HG03097 (cell line): ENCODE data around the gene TUBGCP6.

Source experiments
- ATAC-seq: cut with Tn5 transposase; IDR thresholded peaks from one replicate; pipeline ENCODE4 v1.9.1; 2021; ENCODE audit not compliant: unreplicated experiment, low FRiP score

TUBGCP6 gene

DNA sequence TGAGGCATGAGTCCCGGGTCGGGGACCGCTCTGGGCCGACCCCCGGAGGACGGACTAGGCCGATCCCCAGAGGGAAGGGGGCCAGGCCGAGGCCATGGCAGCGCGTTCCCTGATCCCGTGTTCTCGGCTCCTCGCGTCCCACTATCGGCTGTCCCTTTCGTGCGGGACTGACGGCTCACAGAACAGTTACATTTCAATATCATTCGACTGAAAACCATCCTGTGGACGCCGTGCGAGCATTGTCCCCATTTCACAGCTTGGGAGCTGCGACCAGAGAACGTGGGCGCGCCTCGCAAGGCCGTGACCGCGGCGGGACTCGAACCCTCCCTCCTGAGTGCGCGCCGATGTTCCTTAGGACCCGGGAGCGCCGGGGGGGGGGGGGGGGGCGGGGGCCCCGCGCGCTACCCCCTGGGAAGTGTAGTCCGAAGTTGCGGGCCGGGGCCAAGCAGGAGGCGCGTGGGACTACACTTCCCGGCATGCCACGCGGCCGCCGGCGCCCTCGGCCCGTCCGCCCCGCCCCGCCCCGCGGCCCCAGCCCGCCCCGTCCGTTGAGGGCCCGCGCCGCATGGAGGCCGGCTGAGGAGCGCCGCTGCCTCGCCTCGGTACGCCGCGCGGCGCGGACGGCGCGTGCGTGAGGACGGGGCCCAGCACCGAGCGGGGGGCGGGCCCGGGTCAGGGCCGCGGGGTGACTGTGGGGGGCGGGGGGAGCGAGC, 59.3 kb downstream of the TUBGCP6 start, which contains the start of gene TRABD:
Gene TRABD (plus strand): TSS at position 539 of the 713 bp plus-strand sequence. CDS start 7,148 bp downstream, outside the sequence.
- ATAC-seq = peak; percentile 29

DNA sequence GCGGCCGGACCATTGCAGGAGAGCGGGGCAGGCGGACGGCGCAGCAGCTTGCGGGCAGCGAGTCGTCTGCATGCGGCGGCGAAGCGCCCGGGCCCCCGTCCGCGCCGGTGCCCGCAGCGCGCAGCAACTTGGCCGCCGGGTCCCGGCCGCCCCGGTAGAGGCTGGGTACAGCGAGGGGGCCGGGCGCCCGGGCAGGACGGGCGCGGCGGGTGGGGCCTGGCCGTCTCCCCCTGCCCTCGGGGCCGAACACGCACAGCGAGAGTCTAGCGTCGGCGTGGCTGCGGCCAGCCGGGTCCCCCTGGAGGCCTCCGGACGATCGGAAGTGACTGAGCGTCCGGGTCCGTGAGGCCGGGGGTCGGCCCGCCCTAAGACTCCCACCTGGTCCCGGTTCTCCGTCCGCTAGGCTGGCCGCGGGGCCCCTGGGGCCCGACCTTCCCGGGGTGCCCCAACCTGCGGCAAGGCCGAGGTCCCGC, 59.9 kb downstream of the TUBGCP6 start:
- ATAC-seq = no peak

DNA sequence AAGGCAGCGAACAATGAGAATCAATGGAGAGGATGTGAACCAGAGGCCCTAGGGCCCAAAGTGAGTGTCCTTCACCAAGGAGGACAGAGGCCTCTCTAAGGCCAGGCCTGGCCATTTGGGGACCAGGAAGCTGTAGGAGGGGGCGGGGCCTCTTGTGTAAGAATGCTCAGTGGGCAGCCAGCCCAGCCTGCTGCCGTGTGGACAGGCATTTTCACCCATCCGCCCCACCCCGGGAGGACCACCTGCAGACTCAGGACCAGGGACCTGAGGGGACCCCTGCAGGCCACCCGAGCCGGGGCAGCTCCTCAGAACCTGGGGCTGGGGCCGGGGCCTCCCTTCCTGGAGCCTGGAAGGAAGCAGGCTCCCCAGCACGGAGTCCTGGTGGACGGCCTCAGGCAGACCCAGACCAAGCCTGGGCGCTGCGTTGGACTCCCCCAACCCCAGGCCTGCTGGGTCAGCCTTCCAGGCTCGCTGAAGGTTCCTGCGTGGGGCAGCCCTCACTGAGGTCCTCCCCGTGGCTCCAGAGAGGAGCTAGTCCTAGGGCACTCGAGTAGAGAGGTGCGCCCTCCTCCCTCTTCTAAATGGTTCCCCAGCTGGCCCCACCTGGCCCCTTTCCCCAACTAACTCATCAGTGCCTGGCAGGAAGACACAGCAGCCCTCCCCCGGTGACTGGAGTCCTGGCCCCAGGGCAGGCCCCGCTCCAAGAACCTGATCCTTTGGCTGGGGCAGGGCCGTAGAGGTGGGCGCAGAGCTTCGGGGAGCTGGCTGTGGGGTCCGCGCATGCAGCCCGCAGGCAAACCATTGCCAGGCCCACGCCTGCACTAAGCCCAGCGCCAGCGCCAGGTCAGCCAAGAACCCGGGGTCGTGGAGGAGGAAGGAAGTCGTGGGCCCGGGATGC, 60.6 kb downstream of the TUBGCP6 start:
- ATAC-seq = no peak

DNA sequence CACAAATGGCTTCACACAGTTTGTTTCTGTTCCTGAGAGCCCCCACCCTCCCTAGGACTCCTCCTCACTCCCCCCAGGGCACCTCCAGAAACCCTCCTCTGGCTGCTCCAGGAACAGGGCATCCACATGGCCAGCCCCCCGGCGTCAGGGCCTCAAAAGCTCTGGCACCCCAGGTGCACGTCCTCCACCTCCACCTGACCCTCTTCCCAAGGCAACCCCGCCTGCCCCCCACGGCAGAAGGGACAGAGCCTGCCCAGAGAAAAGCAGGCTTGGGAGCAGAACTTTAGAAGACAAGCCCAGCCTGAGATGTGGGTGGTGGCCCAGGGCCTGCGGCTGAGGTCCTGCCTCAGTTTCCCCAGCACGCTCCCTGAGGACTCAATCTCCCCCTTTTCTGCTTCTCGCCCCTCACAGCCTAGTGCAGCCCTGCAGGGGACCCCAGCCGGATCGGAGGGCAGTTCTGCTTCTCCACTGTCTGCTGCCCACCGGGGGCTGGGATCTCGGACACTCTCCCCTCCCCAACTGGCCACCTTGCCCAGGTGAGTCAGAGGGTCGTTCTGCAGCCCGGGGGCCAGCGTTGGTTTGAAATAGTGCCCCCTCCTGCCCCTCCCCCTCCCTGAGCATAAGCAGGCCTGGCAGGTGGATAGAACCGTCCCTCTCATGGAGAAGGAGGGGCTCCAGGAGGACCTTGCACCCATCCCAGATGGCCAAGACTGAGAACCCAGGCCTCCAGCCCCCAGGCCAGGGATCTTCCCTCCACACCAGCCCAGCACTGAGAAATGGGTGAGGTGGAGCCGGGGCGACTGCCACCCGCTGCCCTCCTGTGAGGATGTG, 61.5 kb downstream of the TUBGCP6 start:
- no peak for ATAC-seq

DNA sequence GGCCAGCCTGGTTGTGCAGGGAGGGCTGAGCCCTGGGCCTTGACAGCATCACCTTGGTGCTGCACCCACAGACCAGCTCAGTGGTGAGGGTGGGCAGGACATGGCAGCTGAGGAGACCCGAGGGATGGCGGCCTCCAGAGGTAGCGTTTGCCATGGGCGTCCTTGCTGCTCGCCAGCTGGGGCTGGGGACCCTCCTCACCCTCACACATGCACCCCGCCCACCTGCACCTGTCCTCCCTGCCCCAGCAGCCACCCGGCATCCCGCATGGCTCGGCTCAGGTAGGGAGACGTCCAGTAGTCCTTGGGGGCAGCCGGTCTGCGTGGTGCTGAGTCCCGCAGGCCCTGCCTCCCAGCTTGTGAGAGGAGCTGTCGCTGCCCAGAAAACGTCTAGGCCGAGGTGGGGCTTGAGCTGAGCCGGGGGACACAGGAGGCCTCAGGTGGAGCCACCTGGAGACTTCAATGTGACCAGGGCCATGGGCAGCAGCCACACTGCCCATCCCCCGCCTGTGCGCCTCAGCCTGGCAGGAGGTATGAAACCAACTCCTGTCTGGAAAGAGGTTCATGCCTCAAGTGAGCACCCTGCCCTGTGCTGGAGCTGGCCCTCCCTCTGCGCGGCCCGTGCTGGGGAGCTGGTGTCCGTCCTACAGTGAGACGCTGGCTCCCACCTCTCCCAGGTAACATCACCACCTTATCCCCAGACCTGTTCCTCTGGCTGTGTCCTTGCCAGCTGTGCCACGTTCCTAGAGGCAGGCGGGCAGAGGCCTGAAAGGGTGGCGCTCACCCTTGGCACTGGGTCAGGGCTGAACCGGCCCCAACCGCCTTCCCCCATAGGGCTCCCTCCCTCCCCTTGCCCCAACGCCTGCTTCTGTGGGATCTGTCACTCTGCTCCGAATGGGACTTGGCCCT, 62.4 kb downstream of the TUBGCP6 start:
- ATAC-seq = no peak

DNA sequence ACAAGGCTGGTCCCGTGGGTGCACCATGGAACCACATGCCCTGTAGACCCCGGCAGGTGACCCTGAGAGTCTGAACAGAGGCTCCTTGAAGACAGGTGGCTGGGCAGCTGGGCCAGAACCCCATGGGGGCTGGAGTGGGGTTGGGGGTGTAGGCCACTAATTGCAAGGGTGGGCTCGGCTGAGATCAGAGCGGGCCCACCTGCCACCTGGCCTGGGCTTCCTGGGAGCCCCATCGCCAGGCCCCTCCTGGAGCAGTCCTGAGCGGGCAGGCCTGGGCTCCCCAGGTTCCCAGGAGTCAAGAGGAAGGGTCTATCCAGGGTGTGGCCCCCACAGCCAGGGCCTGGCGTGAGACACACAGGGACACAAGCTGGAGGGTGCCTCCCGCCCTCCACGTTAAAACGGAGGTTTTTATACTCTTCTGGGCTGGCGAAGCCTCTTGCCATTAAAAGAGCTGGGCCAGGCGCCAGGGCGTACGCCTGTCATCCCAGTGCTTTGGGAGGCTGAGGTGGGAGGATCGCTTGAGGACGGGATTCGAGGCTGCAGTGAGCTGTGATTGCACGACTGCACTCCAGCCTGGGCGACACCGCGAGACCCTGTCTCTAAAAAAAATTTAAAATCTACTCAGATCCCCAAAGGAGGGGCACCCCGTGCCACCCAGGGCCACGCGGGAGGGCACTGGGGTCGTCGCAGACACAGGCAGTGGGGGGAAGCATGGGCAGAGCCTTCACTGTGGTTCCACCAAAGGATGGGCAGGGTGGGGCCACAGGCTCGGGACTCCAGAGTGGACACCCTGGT, 63.9 kb downstream of the TUBGCP6 start:
- no peak for ATAC-seq

DNA sequence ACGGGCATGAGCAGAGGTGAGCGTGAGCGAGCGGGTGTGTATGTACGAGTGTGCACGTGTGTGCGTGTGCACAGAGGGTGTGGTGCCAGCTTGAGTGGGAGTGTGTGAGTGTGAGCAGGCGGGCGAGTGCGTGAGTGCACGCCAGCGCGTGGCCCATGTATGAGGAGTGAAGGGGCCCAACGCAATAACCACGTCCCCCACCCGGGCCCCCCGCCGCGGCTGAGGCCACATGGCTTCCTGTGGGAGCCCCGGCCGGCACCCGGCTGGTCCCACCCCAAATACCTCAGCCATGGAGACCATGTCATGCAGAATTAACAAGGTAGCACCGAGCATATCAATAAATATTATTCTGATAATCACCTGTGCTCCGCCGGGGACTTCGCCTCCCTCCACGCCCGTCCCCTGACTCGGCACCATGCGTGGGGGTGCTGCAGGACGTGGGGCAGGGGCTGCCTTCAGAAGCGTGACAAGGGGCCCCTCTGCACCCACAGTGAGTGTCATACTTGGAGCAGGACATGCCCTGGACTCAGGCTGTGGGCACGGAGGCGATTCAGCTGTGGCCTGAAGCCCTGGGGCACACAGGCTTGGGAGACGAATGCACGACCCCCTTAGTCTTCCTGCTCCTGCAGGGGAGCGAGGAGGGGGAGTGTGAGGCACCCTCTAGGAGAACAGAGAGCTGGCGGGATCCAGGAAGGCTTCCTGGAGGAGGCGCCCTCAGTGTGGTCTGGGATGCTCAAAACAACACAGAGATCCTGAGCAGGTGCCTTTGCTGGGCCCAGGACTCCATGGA, 64.7 kb downstream of the TUBGCP6 start:
- no peak for ATAC-seq

DNA sequence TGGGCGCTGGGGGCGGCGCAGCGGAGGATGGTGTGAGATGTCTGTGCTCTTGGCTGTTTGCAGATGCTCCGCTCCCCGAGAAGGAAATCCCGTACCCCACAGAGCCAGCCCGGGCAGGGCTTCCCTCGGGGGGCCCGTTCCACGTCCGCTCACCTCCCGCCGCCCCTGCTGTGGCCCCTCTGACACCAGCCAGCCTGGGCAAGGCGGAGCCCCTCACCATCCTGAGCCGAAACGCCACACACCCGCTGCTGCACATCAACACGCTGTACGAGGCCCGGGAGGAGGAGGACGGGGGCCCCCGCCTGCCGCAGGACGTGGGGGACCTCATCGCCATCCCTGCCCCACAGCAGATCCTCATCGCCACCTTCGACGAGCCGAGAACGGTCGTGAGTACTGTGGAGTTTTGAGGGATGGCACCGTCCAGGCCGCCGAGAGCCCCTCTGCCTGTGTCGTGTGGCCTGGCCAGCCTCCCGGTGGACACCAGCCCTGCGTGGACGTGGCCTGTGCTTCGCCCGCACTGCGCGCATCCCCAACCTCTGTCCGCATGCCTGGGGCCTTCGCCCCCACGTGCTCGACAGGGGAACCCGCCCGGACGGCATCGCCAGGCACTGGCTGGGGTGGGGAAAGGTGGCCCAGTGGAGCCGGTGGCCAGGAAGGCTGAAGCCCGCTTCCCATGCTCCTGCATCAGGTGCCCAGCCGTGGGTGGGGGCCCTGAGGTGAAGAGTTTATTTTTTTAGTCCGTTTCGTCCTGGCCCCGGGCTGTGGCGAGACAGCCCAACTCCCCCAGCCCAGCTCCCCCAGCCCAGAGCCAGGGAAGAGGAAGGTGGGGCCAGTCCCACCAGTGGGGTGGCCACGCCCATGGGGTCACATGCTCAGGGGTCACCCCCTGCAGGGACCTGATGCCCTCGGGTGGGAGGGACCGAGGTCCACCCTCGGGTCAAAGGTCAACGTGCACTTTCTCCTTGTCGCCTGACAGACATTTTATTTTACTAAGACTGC, 65.7 kb downstream of the TUBGCP6 start:
- no peak for ATAC-seq

DNA sequence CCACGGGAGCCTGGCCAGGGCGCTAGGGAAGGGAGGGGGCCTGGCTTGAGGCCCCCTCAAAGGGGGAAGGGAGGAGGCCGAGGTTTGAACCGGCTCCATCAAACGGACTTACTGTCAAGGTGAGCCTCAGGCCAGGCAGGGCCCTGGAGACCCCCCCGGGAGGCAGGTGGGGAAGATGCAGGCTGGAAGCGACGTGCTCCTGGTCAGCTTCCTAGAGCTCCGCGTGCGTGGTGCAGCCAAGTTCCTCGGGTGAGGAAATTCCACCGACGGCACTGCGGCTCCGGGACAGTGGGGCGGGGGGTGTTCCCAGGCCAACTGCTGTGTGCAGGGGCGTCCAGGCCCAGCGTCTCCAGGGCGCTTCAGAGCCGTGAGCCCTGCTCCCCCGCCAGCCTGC, 66.4 kb downstream of the TUBGCP6 start:
- ATAC-seq = no peak

DNA sequence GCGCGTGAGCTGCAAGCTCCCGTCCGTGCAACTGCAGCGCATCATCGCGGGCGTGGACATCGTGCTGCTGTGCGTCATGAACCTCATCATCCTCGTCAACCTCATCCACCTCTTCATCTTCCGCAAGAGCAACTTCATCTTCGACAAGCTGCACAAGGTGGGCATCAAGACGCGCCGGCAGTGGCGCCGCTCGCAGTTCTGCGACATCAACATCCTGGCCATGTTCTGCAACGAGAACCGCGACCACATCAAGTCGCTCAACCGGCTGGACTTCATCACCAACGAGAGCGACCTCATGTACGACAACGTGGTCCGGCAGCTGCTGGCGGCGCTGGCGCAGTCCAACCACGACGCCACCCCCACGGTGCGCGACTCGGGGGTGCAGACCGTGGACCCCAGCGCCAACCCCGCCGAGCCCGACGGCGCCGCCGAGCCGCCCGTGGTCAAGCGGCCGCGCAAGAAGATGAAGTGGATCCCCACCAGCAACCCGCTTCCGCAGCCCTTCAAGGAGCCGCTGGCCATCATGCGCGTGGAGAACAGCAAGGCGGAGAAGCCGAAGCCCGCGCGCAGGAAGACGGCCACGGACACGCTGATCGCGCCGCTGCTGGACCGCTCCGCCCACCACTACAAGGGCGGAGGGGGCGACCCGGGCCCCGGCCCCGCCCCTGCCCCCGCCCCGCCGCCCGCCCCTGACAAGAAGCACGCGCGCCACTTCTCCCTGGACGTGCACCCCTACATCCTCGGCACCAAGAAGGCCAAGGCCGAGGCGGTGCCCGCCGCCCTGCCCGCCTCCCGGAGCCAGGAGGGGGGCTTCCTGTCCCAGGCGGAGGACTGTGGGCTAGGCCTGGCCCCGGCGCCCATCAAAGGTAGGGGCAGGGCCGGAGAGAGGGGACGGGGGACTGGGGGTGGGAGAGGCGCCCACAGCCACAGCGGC, 67.0 kb downstream of the TUBGCP6 start:
- ATAC-seq = no peak

DNA sequence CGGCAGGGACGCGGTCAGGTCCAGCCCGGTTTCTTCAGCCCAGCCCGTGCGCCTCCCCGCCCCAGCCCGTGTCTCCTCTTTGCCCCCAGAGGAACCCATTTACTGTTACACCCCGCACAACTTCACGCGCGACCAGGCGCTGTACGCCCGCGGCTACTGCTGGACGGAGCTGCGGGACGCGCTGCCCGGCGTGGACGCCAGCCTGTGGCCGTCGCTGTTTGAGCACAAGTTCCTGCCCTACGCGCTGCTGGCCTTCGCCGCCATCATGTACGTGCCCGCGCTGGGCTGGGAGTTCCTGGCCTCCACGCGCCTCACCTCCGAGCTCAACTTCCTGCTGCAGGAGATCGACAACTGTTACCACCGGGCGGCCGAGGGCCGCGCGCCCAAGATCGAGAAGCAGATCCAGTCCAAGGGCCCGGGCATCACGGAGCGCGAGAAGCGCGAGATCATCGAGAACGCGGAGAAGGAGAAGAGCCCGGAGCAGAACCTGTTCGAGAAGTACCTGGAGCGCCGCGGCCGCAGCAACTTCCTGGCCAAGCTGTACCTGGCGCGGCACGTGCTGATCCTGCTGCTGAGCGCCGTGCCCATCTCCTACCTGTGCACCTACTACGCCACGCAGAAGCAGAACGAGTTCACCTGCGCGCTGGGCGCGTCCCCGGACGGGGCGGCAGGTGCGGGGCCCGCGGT, 67.8 kb downstream of the TUBGCP6 start:
- ATAC-seq = no peak

DNA sequence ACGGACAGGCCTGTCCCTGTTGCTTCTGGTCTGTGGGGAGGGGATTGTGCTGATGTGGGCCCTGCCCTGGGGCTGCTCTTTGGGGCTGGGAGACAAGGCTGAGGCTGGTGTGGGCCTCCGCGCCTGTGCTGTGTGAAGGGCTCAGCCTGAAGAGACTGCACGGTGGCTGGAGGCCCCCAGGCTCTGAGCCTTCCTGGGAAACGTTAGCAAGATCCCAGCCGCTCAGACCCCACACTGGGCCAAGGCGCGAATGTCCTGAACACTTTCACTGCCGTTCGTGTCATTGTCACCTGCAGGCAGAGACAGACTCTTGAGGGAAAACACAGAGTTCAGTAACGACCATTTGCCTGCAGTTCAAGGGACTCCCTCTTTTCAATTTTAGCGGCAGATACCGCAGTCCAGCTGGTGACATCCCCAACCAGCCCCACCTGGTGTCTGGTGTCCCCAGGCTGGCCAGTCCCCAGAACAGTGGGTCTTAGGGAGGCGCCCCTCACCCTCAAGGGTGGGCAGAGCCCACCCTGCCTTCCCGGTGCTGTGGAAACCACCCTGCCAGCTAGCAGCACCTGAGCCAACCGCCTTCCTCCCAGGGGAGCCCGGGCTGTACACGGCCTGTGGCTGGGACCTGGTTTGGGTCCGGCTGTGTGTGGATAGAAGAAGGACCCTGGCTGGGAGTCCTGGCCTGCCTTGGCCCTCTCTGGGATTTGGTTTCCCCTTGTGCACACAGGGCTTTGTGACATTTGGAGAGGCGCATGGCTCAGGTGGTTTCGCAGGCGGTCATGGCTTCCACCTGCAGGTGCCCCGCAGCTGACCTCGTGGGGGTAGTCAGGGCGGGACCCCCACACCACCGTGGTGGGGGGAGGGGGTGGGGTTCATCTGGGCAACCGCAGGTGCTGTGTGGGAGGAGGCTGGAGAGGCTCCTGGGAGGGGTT, 68.6 kb downstream of the TUBGCP6 start:
- no peak for ATAC-seq

DNA sequence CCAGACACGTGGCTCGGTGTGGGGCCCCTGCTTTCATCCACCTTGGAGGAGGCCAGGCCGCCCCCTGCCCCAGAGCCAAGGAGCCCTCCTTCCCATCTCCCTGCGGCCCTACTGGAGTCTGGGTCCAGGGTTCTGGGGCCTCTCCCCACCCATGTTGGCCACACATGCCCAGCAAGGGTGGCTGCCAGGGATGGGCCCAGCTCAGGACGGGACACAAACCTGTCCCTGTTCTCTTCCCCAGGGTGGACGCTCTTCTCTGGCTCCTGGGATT, 69.7 kb downstream of the TUBGCP6 start:
- ATAC-seq = no peak

DNA sequence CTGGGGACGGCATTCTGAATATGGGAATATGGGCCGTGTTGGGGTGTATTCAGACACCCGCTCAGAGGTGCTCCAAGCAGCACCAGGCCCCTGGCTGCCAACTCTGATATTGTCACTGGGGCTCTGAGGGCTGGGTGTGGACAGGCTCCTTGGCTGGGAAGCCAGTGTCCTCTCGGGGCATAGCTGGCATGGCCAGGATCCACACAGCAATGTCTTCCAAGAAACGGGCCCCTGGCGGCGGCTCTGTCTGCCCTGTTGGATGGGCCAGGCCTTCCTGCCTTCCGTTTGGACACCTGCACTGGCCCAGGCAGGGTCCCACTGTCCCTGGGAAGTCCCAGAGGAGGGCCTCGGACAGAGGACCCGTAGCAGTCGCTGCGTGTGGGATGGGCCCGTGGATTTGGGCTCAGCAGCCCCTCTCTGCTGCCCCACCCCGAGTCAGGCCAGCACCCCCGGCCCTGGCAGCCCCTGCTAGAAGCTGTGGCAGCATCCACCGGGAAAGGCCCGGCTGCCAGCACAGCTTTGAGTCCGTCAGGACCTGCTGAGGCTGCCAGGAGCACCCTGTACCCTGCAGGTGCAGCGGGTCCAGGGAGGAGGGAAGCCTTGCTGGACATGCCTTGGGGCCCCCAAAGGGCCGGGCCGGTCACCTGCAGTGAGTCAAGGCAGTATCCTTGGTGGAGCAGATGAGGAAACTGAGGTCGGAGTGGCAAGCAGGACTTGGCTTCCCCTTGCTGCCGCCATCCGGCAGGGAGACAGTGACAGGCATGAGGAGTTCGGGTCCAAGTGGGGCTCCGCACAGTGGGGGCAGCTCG, 70.2 kb downstream of the TUBGCP6 start:
- ATAC-seq = no peak
